ENCODE results near the gene E2F4.

DNA sequence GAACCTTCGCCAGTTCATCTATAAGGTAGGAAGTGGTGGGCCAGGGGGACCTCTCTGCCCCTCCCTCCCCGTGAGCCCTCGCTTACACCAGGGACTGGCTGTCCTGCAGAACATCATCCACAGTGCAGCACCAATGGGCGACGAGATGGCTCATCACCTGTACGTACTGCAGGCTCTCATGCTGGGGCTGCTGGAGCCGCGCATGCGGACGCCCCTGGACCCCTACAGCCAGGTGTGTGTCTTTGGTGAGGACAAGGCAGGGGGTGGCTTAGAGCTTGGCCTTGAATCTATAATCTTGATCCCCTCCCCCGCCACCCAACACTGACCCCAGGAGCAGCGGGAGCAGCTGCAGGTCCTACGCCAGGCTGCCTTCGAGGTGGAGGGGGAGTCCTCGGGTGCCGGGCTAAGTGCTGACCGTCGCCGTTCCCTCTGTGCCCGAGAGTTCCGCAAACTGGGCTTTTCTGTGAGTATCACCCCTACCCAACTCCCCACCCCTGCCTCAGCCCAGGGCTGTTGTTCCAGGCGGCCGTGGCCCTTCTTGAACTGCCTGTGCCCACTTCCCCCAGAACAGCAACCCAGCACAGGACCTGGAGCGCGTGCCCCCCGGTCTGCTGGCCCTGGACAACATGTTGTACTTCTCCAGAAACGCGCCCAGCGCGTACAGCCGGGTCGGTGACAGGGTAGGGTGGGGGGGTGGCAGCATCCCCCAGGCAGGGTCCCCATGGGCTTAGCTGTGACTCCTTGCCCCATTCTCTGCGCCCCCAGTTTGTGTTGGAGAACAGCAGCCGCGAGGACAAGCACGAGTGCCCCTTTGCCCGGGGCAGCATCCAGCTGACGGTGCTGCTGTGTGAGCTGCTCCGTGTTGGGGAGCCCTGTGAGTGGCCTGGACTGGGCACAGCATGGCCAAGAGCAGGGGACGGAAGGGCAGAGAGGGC lies 9.7 kb downstream of the E2F4 start:
- TF ChIP-seq, protein P1, sequence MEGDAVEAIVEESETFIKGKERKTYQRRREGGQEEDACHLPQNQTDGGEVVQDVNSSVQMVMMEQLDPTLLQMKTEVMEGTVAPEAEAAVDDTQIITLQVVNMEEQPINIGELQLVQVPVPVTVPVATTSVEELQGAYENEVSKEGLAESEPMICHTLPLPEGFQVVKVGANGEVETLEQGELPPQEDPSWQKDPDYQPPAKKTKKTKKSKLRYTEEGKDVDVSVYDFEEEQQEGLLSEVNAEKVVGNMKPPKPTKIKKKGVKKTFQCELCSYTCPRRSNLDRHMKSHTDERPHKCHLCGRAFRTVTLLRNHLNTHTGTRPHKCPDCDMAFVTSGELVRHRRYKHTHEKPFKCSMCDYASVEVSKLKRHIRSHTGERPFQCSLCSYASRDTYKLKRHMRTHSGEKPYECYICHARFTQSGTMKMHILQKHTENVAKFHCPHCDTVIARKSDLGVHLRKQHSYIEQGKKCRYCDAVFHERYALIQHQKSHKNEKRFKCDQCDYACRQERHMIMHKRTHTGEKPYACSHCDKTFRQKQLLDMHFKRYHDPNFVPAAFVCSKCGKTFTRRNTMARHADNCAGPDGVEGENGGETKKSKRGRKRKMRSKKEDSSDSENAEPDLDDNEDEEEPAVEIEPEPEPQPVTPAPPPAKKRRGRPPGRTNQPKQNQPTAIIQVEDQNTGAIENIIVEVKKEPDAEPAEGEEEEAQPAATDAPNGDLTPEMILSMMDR (IDR thresholded peaks at IDR 0.05), result no peak
- TF ChIP-seq POLR2A (IDR thresholded peaks at IDR 0.05), result no peak

Measured in heart left ventricle (tissue), 13 donors.